Mesothelial cell of epicardium (in vitro differentiated cells): ENCODE results near the gene SLC6A18. TPM values are rescaled to one million over a fixed set of nuclear protein-coding genes. Genes with fewer than 3 reads are reported as not detected.

Experiments
- DNase-seq, 2 experiments: peaks; one replicate each; pipeline ENCODE4 v3.0.0; 2021; ENCODE audit warnings: low spot score in 2 of 2; ENCODE audit not compliant: unreplicated experiment in 2 of 2
- H3K27ac Mint-ChIP-seq: 2 replicates; pipeline ENCODE4 v1.8.0; 2021; ENCODE audit warnings: mixed read lengths
- H3K27me3 Mint-ChIP-seq: 2 replicates; pipeline ENCODE4 v1.8.0; 2021; ENCODE audit warnings: low read depth, mixed read lengths
- H3K36me3 Mint-ChIP-seq: 2 replicates; pipeline ENCODE4 v1.8.0; 2021; ENCODE audit warnings: mixed read lengths
- H3K4me1 Mint-ChIP-seq: 2 replicates; pipeline ENCODE4 v1.8.0; 2021; ENCODE audit warnings: mixed read lengths
- H3K4me3 Mint-ChIP-seq: 2 replicates; pipeline ENCODE4 v1.8.0; 2021; ENCODE audit warnings: mild to moderate bottlenecking, moderate library complexity, mixed read lengths
- H3K9me3 Mint-ChIP-seq: 2 replicates; pipeline ENCODE4 v1.8.0; 2021; ENCODE audit warnings: mixed read lengths
- CTCF ChIP-seq: fragments of 200-600 bp; sonication (generic); IDR thresholded peaks from one replicate; pipeline ENCODE4 v1.5.0; 2021; ENCODE audit warnings: antibody characterized with exemption; ENCODE audit not compliant: unreplicated experiment
- total RNA-seq: library from RNA; stranded (reverse); gene quantifications from 3 replicates; pipeline ENCODE4 v1.2.1, GENCODE V29; 2021

Gene SLC6A18
- total RNA-seq, 1 donor from 2014 or later = not detected

- Mint-ChIP-seq H3K9me3 (no peaks in the 10 kb centered on the region), H3K27ac (no peak overlapping the region), H3K27me3 (peaks cover 20% of the 10 kb centered on the region), H3K4me1 (no peaks in the 10 kb centered on the region), H3K36me3 (no peaks in the 10 kb centered on the region), H3K4me3 (no peak overlapping the region)
- no peak for DNase-seq
- TF ChIP-seq CTCF = no peak
Observed at GRCh38 chr5:1199649-1200494, 25.3 kb upstream of the SLC6A18 start.

DNA sequence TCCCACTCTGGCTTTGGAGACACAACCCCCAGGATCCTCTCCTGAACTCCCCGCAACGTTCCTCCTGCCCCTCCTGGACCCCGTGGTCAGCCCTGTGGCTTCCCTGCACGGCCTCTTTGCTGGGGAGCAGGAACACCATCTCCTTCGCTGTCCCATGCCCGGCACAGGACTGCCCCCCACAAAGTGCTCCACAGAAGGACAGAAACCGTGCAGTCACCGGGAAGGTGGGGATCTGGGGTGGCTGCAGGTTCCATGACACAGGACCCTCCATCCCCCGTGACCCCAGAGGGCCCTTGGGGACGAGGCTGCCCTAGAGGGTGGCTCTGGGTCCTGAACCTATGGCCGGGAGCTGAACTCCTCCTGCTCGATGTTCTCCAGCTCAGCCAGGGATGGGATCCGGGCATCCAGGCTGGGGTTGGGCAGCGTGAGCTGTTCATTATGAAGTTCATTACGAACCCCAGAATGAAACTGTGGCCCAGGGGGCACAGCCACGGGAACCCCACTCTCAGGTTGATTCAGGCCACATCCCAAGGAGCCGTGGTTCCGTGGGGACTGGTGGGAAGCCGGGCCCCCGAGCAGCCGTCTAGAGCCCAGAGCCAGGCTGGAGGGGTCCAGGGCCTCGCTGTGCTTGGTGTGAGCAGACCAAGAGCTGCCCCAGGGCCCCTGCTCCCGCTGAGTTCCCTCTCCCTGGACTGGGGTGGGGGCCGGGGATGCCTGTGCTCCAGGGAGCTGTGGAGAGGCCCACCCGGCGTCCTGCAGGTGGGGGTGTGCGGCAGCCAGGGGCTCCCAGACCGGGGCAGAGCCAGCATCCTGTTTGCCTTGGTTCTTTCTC, 24.5 kb upstream of the SLC6A18 start:
- no peak for TF ChIP-seq CTCF
- no peaks in the 10 kb centered on the region for H3K36me3 Mint-ChIP-seq
- no peaks in the 10 kb centered on the region for H3K9me3 Mint-ChIP-seq
- DNase-seq = no peak
- peaks cover 22% of the 10 kb centered on the region for H3K27me3 Mint-ChIP-seq
- no peaks in the 10 kb centered on the region for H3K4me1 Mint-ChIP-seq
- no peak overlapping the region for H3K4me3 Mint-ChIP-seq
- no peak overlapping the region for H3K27ac Mint-ChIP-seq

- no peaks in the 10 kb centered on the region for H3K4me1 Mint-ChIP-seq
- TF ChIP-seq CTCF = no peak
- H3K27ac Mint-ChIP-seq = no peak within 1 kb of the TSS
- H3K4me3 Mint-ChIP-seq = no peak within 1 kb of the TSS
- no peaks in the 10 kb centered on the region for H3K9me3 Mint-ChIP-seq
- no peak for DNase-seq
- no peaks in the 10 kb centered on the region for H3K36me3 Mint-ChIP-seq
- peaks cover 22% of the 10 kb centered on the region for H3K27me3 Mint-ChIP-seq
Observed at GRCh38 chr5:1201327-1202025, 23.7 kb upstream of the SLC6A18 start, which contains the start of gene SLC6A19. TSS of gene SLC6A19 (plus strand) at chr5:1201595. CDS start at chr5:1201651, 56 bp downstream.

GRCh38 chr5:1202026-1202797, 23.0 kb upstream of the SLC6A18 start:
- DNase-seq = no peak
- Mint-ChIP-seq H3K4me3 (no peak overlapping the region), H3K36me3 (no peaks in the 10 kb centered on the region), H3K9me3 (no peaks in the 10 kb centered on the region), H3K27ac (no peak overlapping the region), H3K27me3 (peaks cover 18% of the 10 kb centered on the region), H3K4me1 (no peaks in the 10 kb centered on the region)
- TF ChIP-seq CTCF = no peak

DNA sequence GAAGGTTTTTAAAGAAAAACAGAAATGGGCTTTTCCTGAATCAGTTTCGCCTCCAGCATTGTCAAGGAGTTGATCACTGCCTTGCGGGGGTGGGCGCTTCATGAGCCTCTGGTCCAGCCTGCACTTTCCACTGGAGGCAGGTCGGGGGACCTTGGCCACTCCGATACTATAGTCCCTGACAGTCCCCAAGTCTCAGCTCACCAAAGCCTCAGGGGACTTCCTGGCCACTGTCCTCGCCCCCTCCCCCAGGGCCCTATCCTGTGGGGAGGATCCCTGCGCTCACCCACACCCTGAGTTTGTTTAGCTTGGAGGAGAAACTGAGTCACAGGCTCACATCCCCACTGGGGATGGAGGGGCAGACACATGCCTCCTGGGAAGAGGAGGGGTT, 22.4 kb upstream of the SLC6A18 start:
- Mint-ChIP-seq H3K4me1 (no peaks in the 10 kb centered on the region), H3K36me3 (no peaks in the 10 kb centered on the region), H3K4me3 (no peak overlapping the region), H3K27ac (no peak overlapping the region), H3K9me3 (no peaks in the 10 kb centered on the region), H3K27me3 (peaks cover 24% of the 10 kb centered on the region)
- TF ChIP-seq CTCF = no peak
- no peak for DNase-seq
